Suprapubic skin (tissue), 4 donors: ENCODE results near the gene C2orf42. TPM values are rescaled to one million over a fixed set of nuclear protein-coding genes. Genes with fewer than 3 reads are reported as not detected.

Experiments used
- DNase-seq, 2 donors: peaks; one replicate each; pipeline ENCODE4 v3.0.0-alpha.2; 2019; ENCODE audit warnings: low spot score in 2 of 2
- H3K27ac ChIP-seq: fragments of 200-600 bp; sonication (generic); one replicate; pipeline ENCODE4 v1.5.1; 2019
- H3K27me3 ChIP-seq: fragments of 200-600 bp; sonication (generic); one replicate; pipeline ENCODE4 v1.5.1; 2019
- H3K36me3 ChIP-seq: fragments of 200-600 bp; sonication (generic); one replicate; pipeline ENCODE4 v1.5.1; 2019
- H3K4me1 ChIP-seq: fragments of 200-600 bp; sonication (generic); one replicate; pipeline ENCODE4 v1.5.1; 2019
- H3K4me3 ChIP-seq: fragments of 200-600 bp; sonication (generic); one replicate; pipeline ENCODE4 v1.5.1; 2019; ENCODE audit warnings: mild to moderate bottlenecking
- H3K9me3 ChIP-seq: fragments of 200-600 bp; sonication (generic); one replicate; pipeline ENCODE4 v1.5.1; 2019
- CTCF ChIP-seq, 2 donors: fragments of 200-600 bp in 1 of 2; fragments of 450-650 bp in 1 of 2; sonication (generic) in 1 of 2; IDR thresholded peaks; one replicate each; pipeline ENCODE4 v1.5.1; 2016 to 2019; ENCODE audit warnings: antibody characterized with exemption in 2 of 2, mild to moderate bottlenecking in 1 of 2, moderate library complexity in 1 of 2
- EP300 ChIP-seq: sonication (generic); formaldehyde crosslinking; IDR thresholded peaks from one replicate; pipeline ENCODE4 v1.6.1; 2017; ENCODE audit warnings: antibody characterized with exemption
- POLR2A ChIP-seq, 2 donors: fragments of 450-650 bp; IDR thresholded peaks; one replicate each; pipeline ENCODE4 v1.6.1; 2017; ENCODE audit warnings: antibody characterized with exemption in 2 of 2, mild to moderate bottlenecking in 2 of 2, moderate library complexity in 2 of 2
- POLR2AphosphoS5 ChIP-seq, 3 donors: sonication (generic); formaldehyde crosslinking; IDR thresholded peaks; one replicate each; pipeline ENCODE4 v1.6.1; 2017; ENCODE audit warnings: antibody characterized with exemption in 3 of 3
- WGBS: methylation state at CpG from one replicate; pipeline ENCODE4 v1.1.5; 2018; 5-methylcytosine and 5-hydroxymethylcytosine counted together
- total RNA-seq, 4 donors: library from RNA; depleted of rRNA; stranded (reverse); fragments of >200 nt; gene quantifications; one replicate each; pipeline ENCODE4 v1.1.0, GENCODE V29; 2016

C2orf42 gene
- total RNA-seq, 4 donors from 2014 or later = 12.4 to 21.6 (median 15.3) TPM

GRCh38 chr2:70214953-70215549 is 24.2 kb upstream of the C2orf42 start:
- Histone ChIP-seq H3K27ac (no peak overlapping the region), H3K36me3 (peaks cover 72% of the 10 kb centered on the region), H3K4me3 (no peak overlapping the region), H3K9me3 (no peaks in the 10 kb centered on the region), H3K27me3 (no peaks in the 10 kb centered on the region), H3K4me1 (no peaks in the 10 kb centered on the region)
- TF ChIP-seq EP300 (no peak), POLR2A (IDR thresholded peaks at IDR 0.05) (no peak), POLR2AphosphoS5 (IDR thresholded peaks at IDR 0.05) (no peak), CTCF (IDR thresholded peaks at IDR 0.05) (no peak)
- DNase-seq = no peak
- 90% methylated on average over 3 of the region's 3 CpGs for WGBS

GRCh38 chr2:70214365-70214764 is 23.5 kb upstream of the C2orf42 start:
- no peaks in the 10 kb centered on the region for H3K4me1 ChIP-seq
- no peak overlapping the region for H3K27ac ChIP-seq
- H3K27me3 ChIP-seq = no peaks in the 10 kb centered on the region
- no peaks in the 10 kb centered on the region for H3K9me3 ChIP-seq
- TF ChIP-seq CTCF (IDR thresholded peaks at IDR 0.05) = no peak
- no peak for TF ChIP-seq POLR2A (IDR thresholded peaks at IDR 0.05)
- no peak for TF ChIP-seq EP300
- TF ChIP-seq POLR2AphosphoS5 (IDR thresholded peaks at IDR 0.05) = no peak
- peaks cover 66% of the 10 kb centered on the region for H3K36me3 ChIP-seq
- no peak overlapping the region for H3K4me3 ChIP-seq
- no peak for DNase-seq
- WGBS = 94% methylated on average over 1 of the region's 1 CpG

DNA sequence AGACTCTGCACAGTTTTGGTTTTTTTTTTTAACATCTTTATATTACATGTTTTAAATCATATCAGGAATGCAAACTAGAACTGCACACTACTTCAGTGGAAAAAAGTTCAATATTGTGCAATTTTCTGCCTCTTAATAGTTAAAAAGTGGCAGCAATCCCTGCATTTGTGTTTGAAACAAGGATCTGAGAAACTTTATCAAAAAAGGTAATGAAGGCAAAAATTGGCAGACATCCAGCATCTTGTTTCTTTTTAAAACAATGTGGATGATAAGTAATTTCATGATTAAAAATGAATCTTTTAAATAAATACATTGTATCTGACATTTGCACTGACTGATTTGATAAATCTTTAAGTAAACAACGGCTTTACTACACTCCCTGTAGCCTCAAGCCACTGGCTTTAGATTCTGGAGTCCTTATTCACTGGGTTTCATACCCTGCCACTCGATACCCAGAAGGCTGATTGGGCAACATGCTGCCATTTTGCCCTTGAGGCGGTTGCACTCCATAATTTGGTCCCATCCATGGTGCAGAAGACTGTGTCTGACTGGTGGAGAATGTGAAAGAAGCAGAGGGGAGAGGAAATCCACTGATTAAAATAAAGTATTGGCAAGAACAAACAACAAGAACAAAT is 21.6 kb upstream of the C2orf42 start:
- no peaks in the 10 kb centered on the region for H3K4me1 ChIP-seq
- 86% methylated on average over 3 of the region's 3 CpGs for WGBS
- H3K27ac ChIP-seq = no peak overlapping the region
- no peak for TF ChIP-seq CTCF (IDR thresholded peaks at IDR 0.05)
- no peak for TF ChIP-seq POLR2AphosphoS5 (IDR thresholded peaks at IDR 0.05)
- TF ChIP-seq EP300 = no peak
- TF ChIP-seq POLR2A (IDR thresholded peaks at IDR 0.05) = no peak
- H3K36me3 ChIP-seq = peaks cover 46% of the 10 kb centered on the region
- no peak overlapping the region for H3K4me3 ChIP-seq
- DNase-seq = no peak
- H3K27me3 ChIP-seq = no peaks in the 10 kb centered on the region
- H3K9me3 ChIP-seq = no peaks in the 10 kb centered on the region

- Histone ChIP-seq H3K9me3 (no peaks in the 10 kb centered on the region), H3K4me1 (no peaks in the 10 kb centered on the region), H3K36me3 (peaks cover 38% of the 10 kb centered on the region), H3K27me3 (no peaks in the 10 kb centered on the region), H3K27ac (no peak overlapping the region), H3K4me3 (no peak overlapping the region)
- no peak for TF ChIP-seq POLR2A (IDR thresholded peaks at IDR 0.05)
- TF ChIP-seq CTCF (IDR thresholded peaks at IDR 0.05) = no peak
- no peak for TF ChIP-seq EP300
- no peak for TF ChIP-seq POLR2AphosphoS5 (IDR thresholded peaks at IDR 0.05)
- no peak for DNase-seq
- 85% methylated on average over 2 of the region's 2 CpGs for WGBS
Measured at GRCh38 chr2:70211595-70211994, 20.8 kb upstream of the C2orf42 start.

DNA sequence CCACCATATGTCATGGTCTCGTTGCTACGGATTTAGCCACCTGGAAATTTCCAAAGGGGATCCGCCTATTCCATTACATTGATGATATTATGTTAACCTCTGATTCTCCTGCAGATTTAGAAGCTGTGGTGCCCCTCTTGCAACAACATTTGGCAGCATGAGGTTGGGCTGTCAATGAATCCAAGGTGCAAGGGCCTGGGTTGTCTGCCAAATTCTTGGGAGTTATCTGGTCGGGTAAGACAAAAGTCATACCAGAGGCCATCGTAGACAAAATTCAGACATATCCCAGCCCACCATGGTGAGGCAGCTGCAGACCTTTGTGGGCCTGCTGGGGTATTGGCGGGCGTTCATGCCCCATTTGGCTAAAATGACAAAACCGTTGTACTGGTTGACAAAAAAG is 13.6 kb upstream of the C2orf42 start:
- 78% methylated on average over 8 of the region's 8 CpGs for WGBS
- Histone ChIP-seq H3K27ac (no peak overlapping the region), H3K36me3 (no peaks in the 10 kb centered on the region), H3K4me3 (no peak overlapping the region), H3K27me3 (no peaks in the 10 kb centered on the region), H3K9me3 (no peaks in the 10 kb centered on the region), H3K4me1 (peaks cover 9% of the 10 kb centered on the region)
- no peak for TF ChIP-seq EP300
- no peak for TF ChIP-seq POLR2A (IDR thresholded peaks at IDR 0.05)
- TF ChIP-seq POLR2AphosphoS5 (IDR thresholded peaks at IDR 0.05) = no peak
- no peak for TF ChIP-seq CTCF (IDR thresholded peaks at IDR 0.05)
- no peak for DNase-seq
